ENCODE data around the gene HNRNPH2.

Gene HNRNPH2

GRCh38 chrX:101365301-101365795 lies 42.7 kb upstream of the HNRNPH2 start:
- Histone ChIP-seq H3K4me3 (ENCODE audit: low read depth, low read length) (no peak overlapping the region), H3K36me3 (replicated peaks) (no peaks in the 10 kb centered on the region), H3K27ac (no peak overlapping the region), H3K27me3 (replicated peaks) (no peaks in the 10 kb centered on the region)
- DNase-seq: no peak
- in situ Hi-C loops (cut with HindIII; ENCODE audit: low pct_ligation_motif_present, low sequenced_read_pairs): no loop called here
- no peak for TF ChIP-seq CTCF (IDR thresholded peaks at IDR 0.05; ENCODE audit: low read depth, low read length, missing control alignments)

GRCh38 chrX:101368800-101369199 lies 39.2 kb upstream of the HNRNPH2 start:
- no peak for TF ChIP-seq CTCF (IDR thresholded peaks at IDR 0.05; ENCODE audit: low read depth, low read length, missing control alignments)
- no peak for DNase-seq
- Histone ChIP-seq H3K27me3 (replicated peaks) (no peaks in the 10 kb centered on the region), H3K36me3 (replicated peaks) (no peaks in the 10 kb centered on the region), H3K4me3 (ENCODE audit: low read depth, low read length) (no peak overlapping the region), H3K27ac (no peak overlapping the region)
- in situ Hi-C loops (cut with HindIII; ENCODE audit: low pct_ligation_motif_present, low sequenced_read_pairs): no loop called here

GRCh38 chrX:101369687-101370086 lies 38.3 kb upstream of the HNRNPH2 start:
- H3K36me3 ChIP-seq (replicated peaks): no peaks in the 10 kb centered on the region
- in situ Hi-C loops (cut with HindIII; ENCODE audit: low pct_ligation_motif_present, low sequenced_read_pairs): no loop called here
- H3K4me3 ChIP-seq (ENCODE audit: low read depth, low read length): no peak overlapping the region
- no peak overlapping the region for H3K27ac ChIP-seq
- DNase-seq: no peak
- TF ChIP-seq CTCF (IDR thresholded peaks at IDR 0.05; ENCODE audit: low read depth, low read length, missing control alignments): no peak
- no peaks in the 10 kb centered on the region for H3K27me3 ChIP-seq (replicated peaks)

GRCh38 chrX:101370888-101371504 lies 37.0 kb upstream of the HNRNPH2 start:
- in situ Hi-C loops (cut with HindIII; ENCODE audit: low pct_ligation_motif_present, low sequenced_read_pairs): no loop called here
- TF ChIP-seq CTCF (IDR thresholded peaks at IDR 0.05; ENCODE audit: low read depth, low read length, missing control alignments): no peak
- Histone ChIP-seq H3K4me3 (ENCODE audit: low read depth, low read length) (no peak overlapping the region), H3K36me3 (replicated peaks) (no peaks in the 10 kb centered on the region), H3K27ac (no peak overlapping the region), H3K27me3 (replicated peaks) (no peaks in the 10 kb centered on the region)
- DNase-seq: no peak

GRCh38 chrX:101377547-101377946 lies 30.5 kb upstream of the HNRNPH2 start:
- H3K27me3 ChIP-seq (replicated peaks): no peaks in the 10 kb centered on the region
- in situ Hi-C loops (cut with HindIII; ENCODE audit: low pct_ligation_motif_present, low sequenced_read_pairs): no loop called here
- H3K4me3 ChIP-seq (ENCODE audit: low read depth, low read length): no peak overlapping the region
- no peak for DNase-seq
- no peak for TF ChIP-seq CTCF (IDR thresholded peaks at IDR 0.05; ENCODE audit: low read depth, low read length, missing control alignments)
- H3K27ac ChIP-seq: no peak overlapping the region
- H3K36me3 ChIP-seq (replicated peaks): no peaks in the 10 kb centered on the region

GRCh38 chrX:101383679-101384205 lies 24.3 kb upstream of the HNRNPH2 start:
- H3K4me3 ChIP-seq (ENCODE audit: low read depth, low read length): no peak overlapping the region
- DNase-seq: no peak
- TF ChIP-seq CTCF (IDR thresholded peaks at IDR 0.05; ENCODE audit: low read depth, low read length, missing control alignments): no peak
- in situ Hi-C loops (cut with HindIII; ENCODE audit: low pct_ligation_motif_present, low sequenced_read_pairs): no loop called here
- H3K36me3 ChIP-seq (replicated peaks): no peaks in the 10 kb centered on the region
- H3K27ac ChIP-seq: no peak overlapping the region
- H3K27me3 ChIP-seq (replicated peaks): no peaks in the 10 kb centered on the region

Measured in brain microvascular endothelial cell (primary cell).